HG03045 (cell line): ENCODE measurements around the gene GZMA.

ENCODE experiments used
- ATAC-seq: cut with Tn5 transposase; IDR thresholded peaks from one replicate; pipeline ENCODE4 v1.9.1; 2021; ENCODE audit warnings: mild to moderate bottlenecking, moderate library complexity; ENCODE audit not compliant: unreplicated experiment

Gene GZMA

GRCh38 chr5:55108661-55109060 is 6.2 kb downstream of the GZMA start:
- no peak for ATAC-seq

GRCh38 chr5:55110217-55110616 is 7.8 kb downstream of the GZMA start:
- no peak for ATAC-seq

- no peak for ATAC-seq
Observed at GRCh38 chr5:55113327-55113726, 10.9 kb downstream of the GZMA start.

GRCh38 chr5:55114061-55114460 is 11.6 kb downstream of the GZMA start:
- ATAC-seq, result no peak

GRCh38 chr5:55123365-55123764 is 20.9 kb downstream of the GZMA start:
- no peak for ATAC-seq

GRCh38 chr5:55134053-55134722 is 31.7 kb downstream of the GZMA start:
- ATAC-seq, result no peak

- ATAC-seq, result no peak
Observed at GRCh38 chr5:55136521-55136920, 34.1 kb downstream of the GZMA start.

- ATAC-seq, result no peak
Observed at GRCh38 chr5:55140908-55141665, 38.6 kb downstream of the GZMA start.

- ATAC-seq, result no peak
Observed at GRCh38 chr5:55141945-55142690, 39.7 kb downstream of the GZMA start.

- no peak for ATAC-seq
Observed at GRCh38 chr5:55143624-55144023, 41.2 kb downstream of the GZMA start.

- no peak for ATAC-seq
Observed at GRCh38 chr5:55146080-55146479, 43.6 kb downstream of the GZMA start.

- ATAC-seq, result peak; percentile 77
Observed at GRCh38 chr5:55146543-55147151, 44.2 kb downstream of the GZMA start.

GRCh38 chr5:55149308-55149795 is 46.9 kb downstream of the GZMA start:
- ATAC-seq, result no peak

GRCh38 chr5:55151923-55152842 is 49.7 kb downstream of the GZMA start:
- no peak for ATAC-seq

GRCh38 chr5:55154873-55155272 is 52.4 kb downstream of the GZMA start:
- ATAC-seq, result no peak
